ENCODE measurements around the gene MBD5. TPM values are rescaled to one million over a fixed set of nuclear protein-coding genes. Genes with fewer than 3 reads are reported as not detected.

The MBD5 gene
- total RNA-seq, 1 donor from 2014 or later: 38.8 TPM

- TF ChIP-seq EZH2 (IDR thresholded peaks at IDR 0.05) (no peak), CTCF (IDR thresholded peaks at IDR 0.05) (no peak), EZH2phosphoT487 (IDR thresholded peaks at IDR 0.05) (no peak)
- Mint-ChIP-seq H3K4me1 (no peaks in the 10 kb centered on the region), H3K27ac (no peak overlapping the region), H3K36me3 (peaks cover 5% of the 10 kb centered on the region), H3K9me3 (peaks cover 2% of the 10 kb centered on the region), H3K27me3 (ENCODE audit: insufficient read depth, low read depth) (peaks cover 2% of the 10 kb centered on the region), H3K4me3 (no peak overlapping the region)
- H3K9me3 ChIP-seq (ENCODE audit: low read depth): no peaks in the 10 kb centered on the region
- H3K79me2 ChIP-seq (ENCODE audit: low read depth): no peaks in the 10 kb centered on the region
- H3K4me2 ChIP-seq: no peak overlapping the region
- no peak for DNase-seq (ENCODE audit: low spot score)
- H3F3A ChIP-seq (ENCODE audit: low read depth): no peaks in the 10 kb centered on the region
- no peaks in the 10 kb centered on the region for H3K27me3 ChIP-seq
- no peaks in the 10 kb centered on the region for H3K4me1 ChIP-seq
- no peaks in the 10 kb centered on the region for H4K20me1 ChIP-seq (ENCODE audit: low read depth)
- no peak overlapping the region for H3K27ac ChIP-seq
- H3K9ac ChIP-seq: no peak overlapping the region
- H3K36me3 ChIP-seq: no peaks in the 10 kb centered on the region
- H2AFZ ChIP-seq (replicated peaks): no peak overlapping the region
- H3K4me3 ChIP-seq: no peak overlapping the region
These were observed 261.3 kb downstream of the MBD5 start for GRCh38 chr2:148282201-148282600.

GRCh38 chr2:148292431-148292830 is 271.5 kb downstream of the MBD5 start:
- no peak overlapping the region for H3K4me3 Mint-ChIP-seq
- H3K27ac Mint-ChIP-seq: no peak overlapping the region
- Histone ChIP-seq H3K36me3 (no peaks in the 10 kb centered on the region), H3K9ac (no peak overlapping the region), H3K79me2 (ENCODE audit: low read depth) (no peaks in the 10 kb centered on the region), H2AFZ (replicated peaks) (no peak overlapping the region), H4K20me1 (ENCODE audit: low read depth) (no peaks in the 10 kb centered on the region), H3K27me3 (no peaks in the 10 kb centered on the region), H3K27ac (no peak overlapping the region), H3K4me3 (no peak overlapping the region), H3K4me2 (no peak overlapping the region), H3K4me1 (no peaks in the 10 kb centered on the region), H3F3A (ENCODE audit: low read depth) (no peaks in the 10 kb centered on the region), H3K9me3 (ENCODE audit: low read depth) (no peaks in the 10 kb centered on the region)
- H3K4me1 Mint-ChIP-seq: peaks cover 2% of the 10 kb centered on the region
- no peaks in the 10 kb centered on the region for H3K27me3 Mint-ChIP-seq (ENCODE audit: insufficient read depth, low read depth)
- DNase-seq (ENCODE audit: low spot score): no peak
- H3K36me3 Mint-ChIP-seq: peaks cover 8% of the 10 kb centered on the region
- H3K9me3 Mint-ChIP-seq: peaks cover 2% of the 10 kb centered on the region
- no peak for TF ChIP-seq CTCF (IDR thresholded peaks at IDR 0.05)
- TF ChIP-seq EZH2phosphoT487 (IDR thresholded peaks at IDR 0.05): no peak
- no peak for TF ChIP-seq EZH2 (IDR thresholded peaks at IDR 0.05)

- Mint-ChIP-seq H3K27me3 (ENCODE audit: insufficient read depth, low read depth) (no peaks in the 10 kb centered on the region), H3K4me3 (no peak overlapping the region), H3K27ac (no peak overlapping the region), H3K9me3 (no peaks in the 10 kb centered on the region), H3K36me3 (peaks cover 7% of the 10 kb centered on the region), H3K4me1 (peaks cover 14% of the 10 kb centered on the region)
- no peak overlapping the region for H3K9ac ChIP-seq
- H3K4me3 ChIP-seq: no peak overlapping the region
- H3K4me1 ChIP-seq: peaks cover 11% of the 10 kb centered on the region
- no peak for DNase-seq (ENCODE audit: low spot score)
- H3K36me3 ChIP-seq: no peaks in the 10 kb centered on the region
- H3K9me3 ChIP-seq (ENCODE audit: low read depth): no peaks in the 10 kb centered on the region
- H4K20me1 ChIP-seq (ENCODE audit: low read depth): peaks cover 17% of the 10 kb centered on the region
- H3F3A ChIP-seq (ENCODE audit: low read depth): peaks cover 9% of the 10 kb centered on the region
- no peak overlapping the region for H3K27ac ChIP-seq
- H3K79me2 ChIP-seq (ENCODE audit: low read depth): no peaks in the 10 kb centered on the region
- no peak overlapping the region for H2AFZ ChIP-seq (replicated peaks)
- no peak overlapping the region for H3K4me2 ChIP-seq
- TF ChIP-seq EZH2phosphoT487 (IDR thresholded peaks at IDR 0.05): no peak
- TF ChIP-seq CTCF (IDR thresholded peaks at IDR 0.05): no peak
- no peak for TF ChIP-seq EZH2 (IDR thresholded peaks at IDR 0.05)
- H3K27me3 ChIP-seq: no peaks in the 10 kb centered on the region
These were observed 277.3 kb downstream of the MBD5 start for GRCh38 chr2:148298196-148298595.

All from neural progenitor cell (in vitro differentiated cells).